KMS-11 (cell line): ENCODE measurements around the gene NTN5.

Experiments
- H2AFZ ChIP-seq: fragments of 200-600 bp; sonication (generic); 2 replicates; pipeline ENCODE4 v1.6.1; 2016; ENCODE audit warnings: antibody characterized with exemption, mixed run types, low read depth
- H3K27ac ChIP-seq: fragments of 200-600 bp; sonication (generic); 2 replicates; pipeline ENCODE4 v1.6.1; 2016; ENCODE audit warnings: mild to moderate bottlenecking, mixed run types
- H3K27me3 ChIP-seq: fragments of 200-600 bp; sonication (generic); 2 replicates; pipeline ENCODE4 v1.6.1; 2017; ENCODE audit warnings: mild to moderate bottlenecking, low read depth, mixed run types, moderate library complexity; ENCODE audit not compliant: insufficient read depth
- H3K36me3 ChIP-seq: fragments of 200-600 bp; sonication (generic); 2 replicates; pipeline ENCODE4 v1.6.1; 2017; ENCODE audit warnings: mild to moderate bottlenecking, mixed run types; ENCODE audit not compliant: insufficient read depth
- H3K4me1 ChIP-seq: fragments of 200-600 bp; sonication (generic); 2 replicates; pipeline ENCODE4 v1.6.1; 2016; ENCODE audit warnings: mild to moderate bottlenecking, low read depth, mixed run types; ENCODE audit not compliant: poor library complexity, severe bottlenecking
- H3K4me2 ChIP-seq: fragments of 200-600 bp; sonication (generic); 2 replicates; pipeline ENCODE4 v1.7.0; 2016; ENCODE audit warnings: mild to moderate bottlenecking, mixed run types
- H3K4me3 ChIP-seq: fragments of 200-600 bp; sonication (generic); IDR thresholded peaks from 2 replicates; pipeline ENCODE4 v1.6.1; 2017; ENCODE audit warnings: low read depth, low read length, mixed read lengths; ENCODE audit not compliant: insufficient read depth
- H3K79me2 ChIP-seq: fragments of 200-600 bp; sonication (generic); 2 replicates; pipeline ENCODE4 v1.6.1; 2016; ENCODE audit warnings: low read depth, mixed run types; ENCODE audit not compliant: insufficient read depth
- H3K9ac ChIP-seq: fragments of 200-600 bp; sonication (generic); 2 replicates; pipeline ENCODE4 v1.6.1; 2016; ENCODE audit warnings: mild to moderate bottlenecking, mixed run types
- H4K20me1 ChIP-seq: fragments of 200-600 bp; sonication (generic); 2 replicates; pipeline ENCODE4 v1.6.1; 2016; ENCODE audit warnings: mild to moderate bottlenecking, mixed run types; ENCODE audit not compliant: insufficient read depth
- TF ChIP-seq, protein P1 (sequence below): fragments of 200-600 bp; sonication (generic); conservative IDR thresholded peaks from 2 replicates; pipeline ENCODE4 v1.6.1; 2017; ENCODE audit warnings: low read depth, mild to moderate bottlenecking, antibody characterized with exemption, low read length, moderate library complexity, mixed read lengths

NTN5 gene

DNA sequence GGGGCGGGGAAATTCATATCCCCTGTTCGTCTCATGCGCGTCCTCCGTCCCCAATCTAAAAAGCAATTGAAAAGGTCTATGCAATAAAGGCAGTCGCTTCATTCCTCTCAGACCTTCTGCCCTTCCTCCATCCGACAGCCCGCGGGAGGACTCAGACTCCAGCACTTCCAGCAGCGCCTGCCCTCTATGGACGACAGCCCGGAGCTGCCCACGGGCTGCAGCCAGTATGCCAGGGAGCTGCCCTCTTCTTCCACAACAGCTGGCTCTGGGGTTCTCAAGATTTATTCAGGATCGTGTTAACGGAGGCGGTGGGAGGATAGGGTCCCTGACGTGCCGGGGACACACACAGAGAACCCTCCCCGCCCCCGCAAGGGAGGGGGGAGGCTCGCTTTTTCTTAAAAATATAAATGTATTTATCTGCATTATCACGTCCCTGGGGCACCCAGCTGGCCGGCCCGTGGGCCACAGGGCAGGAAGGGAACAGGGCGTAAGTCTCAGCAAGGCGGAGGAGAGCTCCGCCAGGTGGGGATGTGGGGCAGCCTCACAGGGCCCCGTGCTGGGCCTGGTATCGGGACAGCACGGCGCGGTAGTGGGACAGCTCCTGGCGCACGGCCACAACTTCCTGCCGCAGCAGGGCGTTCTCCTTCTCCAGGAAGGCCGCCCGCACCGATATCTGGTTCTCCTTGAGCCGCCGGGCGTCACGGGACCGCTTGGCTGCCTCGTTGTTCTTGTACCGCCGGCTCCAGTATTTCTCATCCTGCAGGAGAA lies 42.3 kb downstream of the NTN5 start:
- Histone ChIP-seq H3K4me3 (no peak overlapping the region), H3K27ac (no peak overlapping the region)

DNA sequence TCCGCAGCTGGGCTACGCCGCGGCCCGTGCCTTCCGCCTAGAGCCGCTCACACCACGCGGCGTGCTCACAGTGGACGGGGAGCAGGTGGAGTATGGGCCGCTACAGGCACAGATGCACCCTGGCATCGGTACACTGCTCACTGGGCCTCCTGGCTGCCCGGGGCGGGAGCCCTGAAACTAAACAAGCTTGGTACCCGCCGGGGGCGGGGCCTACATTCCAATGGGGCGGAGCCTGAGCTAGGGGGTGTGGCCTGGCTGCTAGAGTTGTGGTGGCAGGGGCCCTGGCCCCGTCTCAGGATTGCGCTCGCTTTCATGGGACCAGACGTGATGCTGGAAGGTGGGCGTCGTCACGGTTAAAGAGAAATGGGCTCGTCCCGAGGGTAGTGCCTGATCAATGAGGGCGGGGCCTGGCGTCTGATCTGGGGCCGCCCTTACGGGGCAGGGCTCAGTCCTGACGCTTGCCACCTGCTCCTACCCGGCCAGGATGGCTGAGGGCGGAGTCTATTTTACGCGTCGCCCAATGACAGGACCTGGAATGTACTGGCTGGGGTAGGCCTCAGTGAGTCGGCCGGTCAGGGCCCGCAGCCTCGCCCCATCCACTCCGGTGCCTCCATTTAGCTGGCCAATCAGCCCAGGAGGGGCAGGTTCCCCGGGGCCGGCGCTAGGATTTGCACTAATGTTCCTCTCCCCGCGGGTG lies 43.1 kb downstream of the NTN5 start:
- Histone ChIP-seq H3K9ac (no peak overlapping the region), H3K4me3 (no peak overlapping the region), H3K4me1 (peaks cover 48% of the 10 kb centered on the region), H2AFZ (no peak overlapping the region), H3K79me2 (peaks cover 5% of the 10 kb centered on the region; the same call in 1 of the 2 replicates), H3K27ac (no peak overlapping the region), H3K36me3 (no peaks in the 10 kb centered on the region), H4K20me1 (no peaks in the 10 kb centered on the region), H3K4me2 (no peak overlapping the region), H3K27me3 (no peaks in the 10 kb centered on the region)
- TF ChIP-seq, protein P1, sequence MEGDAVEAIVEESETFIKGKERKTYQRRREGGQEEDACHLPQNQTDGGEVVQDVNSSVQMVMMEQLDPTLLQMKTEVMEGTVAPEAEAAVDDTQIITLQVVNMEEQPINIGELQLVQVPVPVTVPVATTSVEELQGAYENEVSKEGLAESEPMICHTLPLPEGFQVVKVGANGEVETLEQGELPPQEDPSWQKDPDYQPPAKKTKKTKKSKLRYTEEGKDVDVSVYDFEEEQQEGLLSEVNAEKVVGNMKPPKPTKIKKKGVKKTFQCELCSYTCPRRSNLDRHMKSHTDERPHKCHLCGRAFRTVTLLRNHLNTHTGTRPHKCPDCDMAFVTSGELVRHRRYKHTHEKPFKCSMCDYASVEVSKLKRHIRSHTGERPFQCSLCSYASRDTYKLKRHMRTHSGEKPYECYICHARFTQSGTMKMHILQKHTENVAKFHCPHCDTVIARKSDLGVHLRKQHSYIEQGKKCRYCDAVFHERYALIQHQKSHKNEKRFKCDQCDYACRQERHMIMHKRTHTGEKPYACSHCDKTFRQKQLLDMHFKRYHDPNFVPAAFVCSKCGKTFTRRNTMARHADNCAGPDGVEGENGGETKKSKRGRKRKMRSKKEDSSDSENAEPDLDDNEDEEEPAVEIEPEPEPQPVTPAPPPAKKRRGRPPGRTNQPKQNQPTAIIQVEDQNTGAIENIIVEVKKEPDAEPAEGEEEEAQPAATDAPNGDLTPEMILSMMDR, result no peak

More for the DNA sequence above, 42.3 kb downstream of the NTN5 start:
- TF ChIP-seq, protein P1, result no peak
- Histone ChIP-seq H3K36me3 (no peaks in the 10 kb centered on the region), H3K9ac (no peak overlapping the region), H3K4me1 (peaks cover 47% of the 10 kb centered on the region), H3K79me2 (no peaks in the 10 kb centered on the region), H3K4me2 (no peak overlapping the region), H3K27me3 (no peaks in the 10 kb centered on the region), H2AFZ (no peak overlapping the region), H4K20me1 (no peaks in the 10 kb centered on the region)

DNA sequence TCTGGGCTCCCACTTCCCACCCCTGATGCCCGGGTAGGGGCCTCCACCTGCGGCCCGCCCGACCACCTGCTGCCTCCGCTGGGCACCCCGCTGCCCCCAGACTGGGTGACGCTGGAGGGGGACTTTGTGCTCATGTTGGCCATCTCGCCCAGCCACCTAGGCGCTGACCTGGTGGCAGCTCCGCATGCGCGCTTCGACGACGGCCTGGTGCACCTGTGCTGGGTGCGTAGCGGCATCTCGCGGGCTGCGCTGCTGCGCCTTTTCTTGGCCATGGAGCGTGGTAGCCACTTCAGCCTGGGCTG lies 43.6 kb downstream of the NTN5 start:
- H3K36me3 ChIP-seq, result no peaks in the 10 kb centered on the region
- TF ChIP-seq, protein P1, result no peak
- no peaks in the 10 kb centered on the region for H3K27me3 ChIP-seq
- no peak overlapping the region for H3K9ac ChIP-seq
- H3K79me2 ChIP-seq, result peaks cover 5% of the 10 kb centered on the region; the same call in 1 of the 2 replicates
- no peak overlapping the region for H3K4me3 ChIP-seq
- peaks cover 47% of the 10 kb centered on the region for H3K4me1 ChIP-seq
- H2AFZ ChIP-seq, result no peak overlapping the region
- H3K4me2 ChIP-seq, result no peak overlapping the region
- H4K20me1 ChIP-seq, result no peaks in the 10 kb centered on the region
- no peak overlapping the region for H3K27ac ChIP-seq

DNA sequence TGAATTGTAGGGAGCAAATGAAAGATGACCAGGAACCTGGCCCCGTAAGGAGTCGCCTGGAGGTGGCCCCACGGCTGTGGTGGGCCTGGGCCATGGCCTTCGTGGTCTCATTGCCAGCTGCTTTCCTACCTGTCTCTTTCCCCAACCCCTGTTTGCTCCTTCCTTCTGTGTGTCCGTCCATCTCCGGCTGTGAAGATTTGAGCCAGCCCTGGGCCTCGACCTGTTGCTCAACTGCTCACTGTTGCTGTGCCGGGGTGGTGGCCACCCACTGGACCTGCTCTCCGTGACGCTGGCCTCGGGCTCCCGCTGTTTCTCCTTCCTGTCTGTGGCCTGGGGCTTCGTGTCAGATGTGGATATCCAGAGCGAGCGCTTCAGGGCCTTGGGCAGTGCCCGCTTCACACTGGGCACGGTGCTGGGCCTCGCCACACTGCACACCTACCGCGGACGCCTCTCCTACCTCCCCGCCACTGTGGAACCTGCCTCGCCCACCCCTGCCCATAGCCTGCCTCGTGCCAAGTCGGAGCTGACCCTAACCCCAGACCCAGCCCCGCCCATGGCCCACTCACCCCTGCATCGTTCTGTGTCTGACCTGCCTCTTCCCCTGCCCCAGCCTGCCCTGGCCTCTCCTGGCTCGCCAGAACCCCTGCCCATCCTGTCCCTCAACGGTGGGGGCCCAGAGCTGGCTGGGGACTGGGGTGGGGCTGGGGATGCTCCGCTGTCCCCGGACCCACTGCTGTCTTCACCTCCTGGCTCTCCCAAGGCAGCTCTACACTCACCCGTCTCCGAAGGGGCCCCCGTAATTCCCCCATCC lies 44.1 kb downstream of the NTN5 start:
- H3K36me3 ChIP-seq, result no peaks in the 10 kb centered on the region
- H3K4me3 ChIP-seq, result no peak overlapping the region
- no peak overlapping the region for H3K27ac ChIP-seq
- peaks cover 44% of the 10 kb centered on the region for H3K4me1 ChIP-seq
- no peak overlapping the region for H3K4me2 ChIP-seq
- TF ChIP-seq, protein P1, result no peak
- no peak overlapping the region for H2AFZ ChIP-seq
- no peaks in the 10 kb centered on the region for H3K27me3 ChIP-seq
- no peaks in the 10 kb centered on the region for H4K20me1 ChIP-seq
- H3K9ac ChIP-seq, result no peak overlapping the region
- peaks cover 5% of the 10 kb centered on the region; the same call in 1 of the 2 replicates for H3K79me2 ChIP-seq
